GM18505 (cell line): Measurements from ENCODE around the gene CEP20.
"Not testable (repeated sequence)": the region's sequence is repeated elsewhere in the genome, so short reads cannot be mapped to it uniquely, and the experiment has no call there.

ENCODE experiments used
- ATAC-seq: cut with Tn5 transposase; IDR thresholded peaks from one replicate; pipeline ENCODE4 v1.9.1; 2021; ENCODE audit not compliant: unreplicated experiment
- POLR2A ChIP-seq: IDR thresholded peaks from 4 replicates; pipeline ENCODE4 v1.6.1; 2011; ENCODE audit warnings: borderline replicate concordance; ENCODE audit not compliant: insufficient read depth, insufficient read length; ENCODE audit errors: extremely low read depth

CEP20 gene

DNA sequence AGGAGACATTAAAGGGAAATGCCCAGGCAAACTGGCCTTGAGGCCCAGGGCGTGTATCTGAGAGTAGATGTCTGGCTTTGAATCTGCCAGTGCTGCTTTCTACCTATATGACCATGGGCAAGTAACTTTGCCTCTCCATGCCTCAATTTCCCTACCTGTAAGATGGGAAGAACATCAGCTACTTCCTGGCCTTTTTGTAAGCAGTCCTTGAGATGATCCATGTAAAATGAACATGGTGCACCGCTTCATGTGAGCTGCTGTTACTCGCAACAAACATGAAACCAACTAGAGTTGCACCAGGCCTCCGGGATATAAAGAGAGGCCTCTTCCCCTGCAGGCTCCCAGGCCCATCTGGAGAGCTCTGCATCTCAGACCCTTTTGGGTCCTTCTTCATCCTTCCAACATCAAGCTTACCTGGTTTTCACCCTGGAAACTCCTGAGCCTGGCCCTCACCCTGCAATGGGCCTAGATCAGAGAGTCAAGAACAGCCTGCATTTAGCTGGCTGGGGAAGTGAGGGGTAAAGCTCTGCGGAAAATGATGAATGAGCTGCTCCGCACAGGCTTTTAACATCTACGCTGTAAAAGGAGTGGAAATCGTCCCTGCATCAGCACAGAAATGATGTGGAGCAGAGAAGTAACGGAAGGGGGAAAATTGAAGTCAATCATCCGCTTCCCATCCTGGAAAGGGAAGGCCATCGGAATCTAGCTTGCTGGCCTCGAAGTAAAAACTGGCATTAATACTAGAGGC lies 29.3 kb downstream of the CEP20 start:
- TF ChIP-seq POLR2A, result no peak
- ATAC-seq, result no peak

DNA sequence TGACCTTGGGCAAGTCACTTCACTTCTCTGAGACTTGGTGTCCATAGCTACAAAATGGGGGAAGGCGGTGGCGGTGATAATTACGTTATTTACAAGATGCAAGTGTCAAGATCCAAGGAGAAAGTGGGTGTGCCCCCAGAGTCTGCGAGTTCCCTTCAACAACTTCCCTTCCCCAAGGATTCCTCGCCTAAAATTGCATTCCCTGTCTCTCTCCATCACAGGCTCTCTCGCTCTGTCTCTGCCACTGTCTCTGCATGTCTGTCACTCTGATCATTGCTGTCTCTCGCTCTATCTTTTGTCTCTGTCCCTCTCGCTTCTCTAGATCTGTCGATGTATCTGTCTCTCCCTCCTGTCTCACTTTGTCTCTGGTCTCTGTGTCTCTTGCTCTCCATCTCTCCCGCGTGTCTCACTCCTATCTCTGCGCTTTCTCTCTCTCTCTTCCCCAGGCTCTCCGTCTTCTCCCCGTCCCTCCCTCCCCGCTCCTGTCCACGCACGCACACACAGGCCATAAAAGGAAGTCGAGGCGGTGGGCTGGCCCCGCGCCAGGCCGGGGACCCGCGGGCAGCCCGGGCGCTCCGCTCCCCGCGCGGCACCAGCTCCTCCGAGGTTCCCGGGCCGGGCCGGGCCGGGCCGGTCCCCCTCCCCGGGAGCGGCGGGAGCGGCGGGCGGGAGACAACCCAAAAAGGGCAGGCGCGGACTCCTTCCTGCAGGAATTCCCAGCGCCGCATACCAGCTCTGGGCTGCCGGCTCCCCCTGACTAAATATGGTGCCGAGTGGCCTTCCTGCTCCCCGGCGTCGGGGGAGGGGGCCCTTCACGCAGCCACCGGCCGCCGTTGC lies 30.5 kb downstream of the CEP20 start:
- no peak for ATAC-seq
- TF ChIP-seq POLR2A, result no peak

DNA sequence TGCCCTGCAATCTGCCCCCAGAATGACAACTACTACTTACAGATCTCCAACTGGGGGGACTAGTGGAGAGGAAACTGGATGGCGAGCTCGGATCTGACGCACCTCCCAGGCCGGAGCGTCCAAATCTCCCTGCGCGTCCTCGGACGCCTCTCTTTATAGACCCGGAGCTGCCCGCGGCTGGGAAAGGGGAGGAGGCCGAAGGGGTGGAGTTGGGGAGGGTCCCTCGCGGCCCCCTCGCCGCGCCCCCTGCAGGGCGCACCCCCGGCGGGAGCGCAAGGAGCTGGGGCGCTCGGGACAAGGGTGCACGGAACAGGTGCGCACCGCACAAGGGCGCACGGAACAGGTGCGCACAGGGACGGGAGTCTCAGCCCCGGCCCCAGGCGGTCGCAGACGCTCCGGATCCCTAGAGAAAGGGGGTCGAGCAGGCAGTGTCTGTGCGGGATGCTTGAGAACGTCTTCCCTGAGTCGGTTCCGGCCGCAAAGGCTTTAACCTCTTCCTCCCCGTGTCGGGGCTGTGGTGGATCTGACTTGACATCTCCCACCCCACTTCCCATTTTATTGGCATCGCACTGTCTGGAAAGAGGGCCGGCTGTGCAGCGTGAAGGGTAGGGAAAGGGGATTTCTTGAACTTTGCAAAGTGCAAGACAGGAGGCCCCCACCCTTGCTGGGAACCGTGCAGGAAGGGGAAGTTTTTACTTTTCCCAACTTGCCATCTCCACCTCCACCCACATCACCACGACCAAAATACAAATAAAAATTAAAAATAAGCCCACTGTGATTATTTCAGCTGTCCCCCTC lies 31.3 kb downstream of the CEP20 start, which contains the start of gene MYH11:
Gene MYH11 (minus strand): TSS at position 128 of the 798 bp plus-strand sequence. CDS start 18,776 bp downstream, outside the sequence.
- no peak for ATAC-seq

DNA sequence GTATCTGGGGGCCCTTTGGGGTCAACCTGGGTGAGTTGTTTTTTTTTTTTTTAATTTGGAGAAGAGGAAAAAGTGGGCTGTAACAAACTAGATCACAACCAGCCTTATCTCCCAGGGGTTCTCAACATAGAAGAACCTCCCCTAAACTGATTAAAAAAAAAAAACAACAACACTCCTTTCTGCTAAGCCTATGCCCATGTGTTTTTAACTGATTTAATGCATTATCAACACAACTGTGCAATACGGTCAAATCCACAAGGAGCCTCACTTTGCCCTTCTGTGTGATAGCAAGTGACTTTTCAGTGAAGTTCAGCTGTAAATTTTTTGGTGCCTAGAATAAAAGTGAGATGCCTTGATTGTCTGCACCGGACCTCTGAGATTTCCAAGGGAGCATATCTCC lies 32.2 kb downstream of the CEP20 start:
- no peak for ATAC-seq
- no peak for TF ChIP-seq POLR2A

More for the DNA sequence above, 31.3 kb downstream of the CEP20 start, which contains the start of gene MYH11:
- TF ChIP-seq POLR2A, result no peak

DNA sequence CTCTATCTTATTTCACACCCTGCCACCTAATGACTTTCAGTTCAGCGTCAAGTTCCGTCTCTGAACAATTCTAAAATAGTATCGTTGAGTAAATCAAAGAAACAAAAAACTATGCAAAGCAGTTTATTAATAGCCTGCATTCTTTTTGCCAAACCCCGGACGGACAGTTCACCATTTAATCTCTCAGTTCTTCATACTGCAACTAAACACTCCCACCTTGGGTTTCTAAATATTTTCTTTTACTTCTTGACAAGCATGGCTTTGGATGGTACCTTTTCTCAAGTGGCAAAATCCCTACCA lies 32.7 kb downstream of the CEP20 start:
- ATAC-seq, result no peak
- no peak for TF ChIP-seq POLR2A

DNA sequence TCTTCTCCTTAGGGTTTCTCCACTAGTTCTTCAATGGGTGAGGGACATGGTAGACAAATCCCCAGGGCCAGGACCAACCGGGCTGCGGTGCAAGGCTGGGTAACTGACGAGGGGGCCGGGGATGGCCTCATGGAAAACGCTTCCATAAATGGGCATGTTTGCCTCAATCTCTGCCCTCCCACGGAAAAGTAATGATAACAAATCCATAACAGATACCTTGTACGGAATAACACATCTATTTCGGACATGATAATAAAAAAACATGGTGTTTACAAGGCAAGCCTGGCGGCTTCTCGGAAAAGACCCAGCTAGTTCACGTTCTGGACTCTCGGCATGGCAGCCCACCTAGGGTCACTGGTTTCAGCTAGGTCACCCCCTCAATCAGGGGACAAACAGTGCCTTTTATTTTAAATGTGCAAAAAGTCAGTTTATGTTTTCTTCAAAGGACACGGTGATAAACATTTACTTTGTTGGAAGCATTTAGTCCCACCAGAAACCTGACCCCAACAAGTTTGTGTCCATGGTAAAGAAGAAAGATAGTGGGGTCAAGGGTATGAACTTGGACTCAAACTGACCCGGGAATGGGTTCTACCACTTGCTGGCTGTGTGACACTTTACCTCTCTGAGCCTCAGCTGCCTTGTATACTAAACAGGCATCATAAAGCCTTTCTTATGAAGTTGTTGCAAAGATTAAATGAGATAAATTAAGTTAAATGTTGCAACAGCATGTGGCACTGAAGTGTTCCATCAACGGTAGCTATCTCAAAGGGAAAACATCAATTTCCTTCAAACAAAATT lies 33.3 kb downstream of the CEP20 start:
- no peak for ATAC-seq
- TF ChIP-seq POLR2A, result no peak

DNA sequence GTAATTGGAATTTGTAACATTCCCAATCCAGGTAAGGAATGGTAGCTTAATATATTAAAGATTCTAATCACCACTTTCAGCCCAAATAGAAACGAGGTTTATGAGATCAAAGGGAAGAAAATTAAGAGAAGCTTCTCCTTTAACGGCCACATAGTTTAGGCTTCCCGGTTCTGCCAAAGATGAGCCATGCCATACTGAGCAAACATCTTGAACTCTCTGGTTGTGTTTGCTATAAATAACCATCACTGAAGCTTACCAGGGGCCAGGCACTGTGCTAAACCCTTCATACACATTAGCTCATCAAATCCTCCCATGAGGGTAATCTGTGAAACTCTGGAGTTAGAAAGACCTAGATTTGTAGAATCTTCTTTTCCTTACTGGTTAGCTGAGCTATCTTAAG lies 34.3 kb downstream of the CEP20 start:
- TF ChIP-seq POLR2A, result no peak

DNA sequence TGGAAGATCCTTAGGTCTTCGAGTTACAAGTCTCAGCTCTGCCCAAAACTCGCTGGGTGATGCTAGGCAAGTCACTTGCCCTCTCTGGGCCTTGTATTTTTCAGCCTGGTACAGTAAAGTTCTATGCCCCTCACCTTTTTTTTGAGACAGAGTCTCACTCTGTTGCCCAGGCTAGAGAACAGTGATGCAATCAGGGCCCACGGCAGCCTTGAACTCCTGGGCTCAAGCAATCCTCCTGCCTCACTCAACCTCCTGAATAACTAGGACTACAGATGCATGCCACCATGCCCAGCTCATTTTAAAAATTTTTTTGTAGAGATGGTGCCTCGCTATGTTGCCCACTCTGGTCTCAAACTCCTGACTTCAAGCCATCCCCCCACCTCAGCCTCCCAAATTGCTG lies 35.4 kb downstream of the CEP20 start:
- ATAC-seq, result no peak
- TF ChIP-seq POLR2A, result no peak

More for the DNA sequence above, 34.3 kb downstream of the CEP20 start:
- no peak for ATAC-seq

DNA sequence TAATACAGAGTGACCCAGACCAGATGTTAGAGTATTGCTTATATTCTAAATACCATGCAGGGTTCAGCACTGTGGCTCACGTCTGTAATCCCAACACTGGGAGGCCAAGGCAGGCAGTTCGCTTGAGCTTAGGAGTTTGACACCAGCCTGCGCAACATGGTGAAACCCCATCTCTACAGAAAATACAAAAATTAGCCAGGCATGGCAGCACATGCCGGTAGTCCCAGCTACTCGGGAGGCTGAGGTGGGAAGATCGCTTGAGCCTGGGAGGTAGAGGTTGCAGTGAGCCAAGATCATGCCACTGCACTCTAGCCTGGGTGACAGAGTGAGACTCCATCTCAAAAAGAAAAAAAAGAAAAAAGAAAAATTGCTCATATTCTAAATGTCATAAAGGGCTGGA lies 37.8 kb downstream of the CEP20 start:
- ATAC-seq, result not testable (repeated sequence)

DNA sequence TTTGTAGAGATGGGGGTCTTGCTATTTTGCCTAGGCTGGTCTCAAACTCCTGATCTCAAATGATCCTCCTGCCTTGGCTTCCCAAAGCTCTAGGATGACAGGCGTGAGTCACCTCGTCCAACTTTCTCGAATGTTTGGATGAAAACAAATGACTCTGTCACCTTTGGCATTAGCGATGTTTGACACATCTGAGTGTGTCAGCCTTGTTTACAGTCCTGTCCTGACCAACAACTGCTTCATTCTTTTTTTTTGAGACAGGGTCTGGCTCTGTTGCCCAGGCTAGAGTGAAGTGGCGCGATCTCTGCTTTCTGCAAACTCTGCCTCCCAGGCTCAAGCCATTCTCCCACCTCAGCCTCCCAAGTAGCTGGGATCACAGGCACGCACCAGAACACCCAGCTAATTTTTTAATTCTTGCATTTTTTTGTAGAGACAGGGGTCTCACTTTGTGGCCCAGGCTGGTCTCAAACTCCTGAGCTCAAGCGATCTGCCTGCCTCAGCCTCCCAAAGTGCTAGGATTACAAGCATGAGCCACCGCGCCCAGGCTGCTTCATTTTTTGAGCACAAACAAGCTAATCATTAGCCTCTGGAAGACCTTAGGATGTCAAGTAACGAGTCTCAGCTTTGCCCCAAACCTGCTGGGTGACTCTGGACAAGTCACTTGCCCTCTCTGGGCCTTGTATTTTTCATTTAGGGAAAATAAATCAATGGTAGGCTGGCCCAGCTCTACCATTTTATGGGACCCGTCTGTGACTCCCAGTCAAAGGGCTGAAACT lies 39.0 kb downstream of the CEP20 start:
- no peak for TF ChIP-seq POLR2A
- ATAC-seq, result no peak

DNA sequence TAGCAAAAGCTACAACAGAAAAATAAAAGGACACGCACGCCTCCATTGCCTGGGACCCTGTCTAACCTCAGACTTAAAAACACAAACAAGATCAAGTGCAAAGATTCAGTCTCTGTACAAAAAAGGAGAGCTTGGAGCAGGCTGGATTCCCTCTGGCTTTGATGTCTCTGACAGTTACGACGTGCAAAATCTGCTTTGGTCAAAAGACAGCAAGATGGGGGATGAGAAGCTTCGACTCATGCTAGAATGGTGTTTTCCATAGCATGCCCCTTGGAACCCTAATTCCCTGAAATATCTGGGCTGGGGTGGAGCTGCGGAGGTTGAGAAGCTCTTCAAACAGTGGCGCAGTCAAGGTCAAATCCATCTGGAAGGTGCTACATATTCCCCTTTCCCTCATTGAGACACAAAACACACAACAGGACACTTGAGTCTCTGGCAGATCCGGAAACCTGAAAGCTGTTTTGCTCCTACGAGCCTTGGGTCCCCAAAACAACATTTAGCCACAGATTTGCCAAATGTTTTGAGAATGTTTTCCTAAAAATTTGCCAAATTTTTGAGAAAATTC lies 40.7 kb downstream of the CEP20 start:
- no peak for ATAC-seq
- no peak for TF ChIP-seq POLR2A

DNA sequence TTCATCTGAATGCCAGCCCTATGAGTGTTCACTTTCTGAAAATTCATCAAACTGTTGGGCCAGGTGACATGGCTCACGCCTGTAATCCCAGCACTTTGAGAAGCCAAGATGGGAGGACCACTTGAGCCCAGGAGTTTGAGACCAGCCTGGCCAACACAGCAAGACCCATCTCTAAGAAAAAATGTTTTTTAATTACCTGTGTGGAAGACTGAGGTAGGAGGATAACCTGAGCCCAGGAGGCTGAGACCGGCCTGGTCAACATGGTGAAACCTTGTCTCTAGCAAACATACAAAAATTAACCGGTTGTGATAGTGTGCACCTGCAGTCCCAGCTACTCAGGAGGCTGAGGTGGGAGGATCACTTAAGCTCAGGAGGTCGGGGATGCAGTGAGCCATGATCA lies 41.9 kb downstream of the CEP20 start:
- ATAC-seq, result no peak
- TF ChIP-seq POLR2A, result no peak
